GM12801 (cell line): ENCODE measurements around the gene TPO.

Source experiments
- TF ChIP-seq, protein P1 (sequence below): IDR thresholded peaks from one replicate; pipeline ENCODE4 v1.5.1; 2011; ENCODE audit warnings: control low read depth; ENCODE audit not compliant: insufficient read length; ENCODE audit errors: extremely low read depth

Gene TPO

DNA sequence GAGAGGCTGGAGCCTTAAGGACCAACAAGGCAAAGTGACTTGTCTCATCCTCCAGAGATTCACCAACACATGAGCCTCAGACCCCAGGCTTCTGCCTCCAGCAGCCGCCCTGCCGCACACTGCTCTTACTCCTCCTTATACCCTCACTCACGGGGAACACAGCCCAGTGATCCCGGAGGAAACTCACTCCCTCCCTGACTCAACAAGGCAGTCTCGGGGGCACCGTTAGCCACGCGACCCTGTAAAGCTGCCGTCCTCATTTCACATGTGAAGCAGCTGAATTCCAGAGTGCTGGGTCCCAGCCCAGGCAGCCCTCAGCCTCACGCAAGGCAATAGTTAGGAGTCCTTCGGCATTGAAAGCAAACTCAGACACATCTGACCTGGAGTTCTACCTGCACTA is 129.7 kb downstream of the TPO start:
- TF ChIP-seq, protein P1, sequence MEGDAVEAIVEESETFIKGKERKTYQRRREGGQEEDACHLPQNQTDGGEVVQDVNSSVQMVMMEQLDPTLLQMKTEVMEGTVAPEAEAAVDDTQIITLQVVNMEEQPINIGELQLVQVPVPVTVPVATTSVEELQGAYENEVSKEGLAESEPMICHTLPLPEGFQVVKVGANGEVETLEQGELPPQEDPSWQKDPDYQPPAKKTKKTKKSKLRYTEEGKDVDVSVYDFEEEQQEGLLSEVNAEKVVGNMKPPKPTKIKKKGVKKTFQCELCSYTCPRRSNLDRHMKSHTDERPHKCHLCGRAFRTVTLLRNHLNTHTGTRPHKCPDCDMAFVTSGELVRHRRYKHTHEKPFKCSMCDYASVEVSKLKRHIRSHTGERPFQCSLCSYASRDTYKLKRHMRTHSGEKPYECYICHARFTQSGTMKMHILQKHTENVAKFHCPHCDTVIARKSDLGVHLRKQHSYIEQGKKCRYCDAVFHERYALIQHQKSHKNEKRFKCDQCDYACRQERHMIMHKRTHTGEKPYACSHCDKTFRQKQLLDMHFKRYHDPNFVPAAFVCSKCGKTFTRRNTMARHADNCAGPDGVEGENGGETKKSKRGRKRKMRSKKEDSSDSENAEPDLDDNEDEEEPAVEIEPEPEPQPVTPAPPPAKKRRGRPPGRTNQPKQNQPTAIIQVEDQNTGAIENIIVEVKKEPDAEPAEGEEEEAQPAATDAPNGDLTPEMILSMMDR, result no peak

DNA sequence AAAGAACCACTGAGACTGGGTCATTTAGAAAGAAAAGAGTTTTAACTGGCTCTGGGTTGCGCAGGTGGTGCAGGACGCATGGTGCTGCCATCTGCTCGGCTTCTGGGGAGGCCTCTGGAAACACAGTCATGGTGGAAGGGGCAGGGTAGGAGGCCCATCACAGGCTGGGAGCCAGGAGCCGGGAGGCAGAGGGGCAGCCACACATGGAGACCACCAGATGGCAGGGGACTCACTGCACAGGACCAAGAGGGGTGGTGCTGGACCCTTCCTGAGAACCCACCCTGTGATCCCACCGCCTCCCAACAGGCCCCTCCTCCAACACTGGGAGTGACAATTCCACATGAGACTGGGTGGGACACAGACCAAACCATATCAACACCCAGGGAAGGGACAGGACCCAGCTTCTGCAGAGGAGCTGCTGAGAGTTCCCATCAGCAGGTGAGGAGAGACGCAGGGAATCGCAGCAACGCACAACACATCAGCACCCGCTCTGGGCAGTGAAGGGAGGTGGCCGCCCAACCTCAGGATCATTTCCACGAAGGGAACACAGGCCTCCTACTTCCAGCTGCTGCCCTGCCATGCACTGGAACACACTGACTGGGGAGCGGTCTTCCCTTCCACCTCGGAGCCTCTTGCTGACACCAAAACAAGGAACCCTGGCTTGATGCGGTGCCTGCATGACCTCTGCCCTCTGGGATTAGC is 130.7 kb downstream of the TPO start:
- TF ChIP-seq, protein P1, result no peak

DNA sequence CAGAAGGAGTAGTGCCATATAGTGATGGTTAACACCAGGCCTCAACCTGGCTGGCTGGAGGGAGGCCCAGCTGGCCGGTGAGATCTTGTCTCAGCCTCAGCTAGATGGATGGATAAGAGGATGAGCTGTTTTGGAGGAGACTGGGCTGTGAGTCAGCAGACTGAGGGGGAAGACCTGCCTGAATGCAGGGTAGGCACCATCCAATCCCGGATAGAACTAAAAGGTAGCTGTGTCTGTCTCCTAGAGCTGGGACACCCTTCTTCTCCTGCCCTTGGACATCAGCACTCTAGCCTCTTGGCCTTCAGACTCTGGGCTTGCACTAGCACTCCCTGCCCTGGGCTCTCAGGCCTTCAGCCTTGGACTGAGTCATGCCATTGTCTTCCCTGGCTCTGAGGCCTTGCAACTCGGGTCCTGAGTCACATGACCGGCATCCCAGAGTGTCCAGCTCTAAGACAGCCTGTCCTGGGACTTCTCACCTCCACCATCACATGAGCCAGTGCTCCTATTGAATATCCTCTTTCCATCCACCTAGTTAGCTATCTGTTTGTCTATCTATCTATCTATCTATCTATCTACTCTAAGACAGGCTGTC is 131.3 kb downstream of the TPO start:
- TF ChIP-seq, protein P1, result no peak

DNA sequence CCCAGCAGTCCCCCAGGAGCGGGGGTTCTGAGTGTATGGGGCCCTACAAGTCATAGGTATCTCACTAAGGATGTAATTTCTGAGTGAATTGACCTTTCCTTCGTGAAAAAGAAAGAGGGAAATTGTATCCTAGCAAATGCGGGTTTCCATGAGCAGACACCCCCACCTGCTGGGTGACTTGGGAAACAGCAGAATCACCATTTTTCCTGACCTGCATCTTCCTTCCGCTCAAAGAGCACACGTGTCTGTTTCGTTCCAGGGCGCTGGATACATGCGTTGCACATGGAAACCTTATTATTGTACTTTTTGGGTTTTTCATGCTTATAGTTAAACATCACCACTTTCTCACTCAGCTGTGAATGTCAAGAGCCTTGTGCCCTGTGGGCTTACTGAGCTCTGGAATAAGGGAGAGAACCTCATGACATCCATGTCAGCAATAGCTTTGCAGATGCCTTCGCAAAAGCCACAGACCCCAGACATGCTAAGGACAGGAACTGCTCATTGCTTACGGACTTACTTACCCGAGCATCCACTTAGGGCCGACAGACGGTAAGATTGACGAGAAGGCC is 132.8 kb downstream of the TPO start:
- TF ChIP-seq, protein P1, result no peak

DNA sequence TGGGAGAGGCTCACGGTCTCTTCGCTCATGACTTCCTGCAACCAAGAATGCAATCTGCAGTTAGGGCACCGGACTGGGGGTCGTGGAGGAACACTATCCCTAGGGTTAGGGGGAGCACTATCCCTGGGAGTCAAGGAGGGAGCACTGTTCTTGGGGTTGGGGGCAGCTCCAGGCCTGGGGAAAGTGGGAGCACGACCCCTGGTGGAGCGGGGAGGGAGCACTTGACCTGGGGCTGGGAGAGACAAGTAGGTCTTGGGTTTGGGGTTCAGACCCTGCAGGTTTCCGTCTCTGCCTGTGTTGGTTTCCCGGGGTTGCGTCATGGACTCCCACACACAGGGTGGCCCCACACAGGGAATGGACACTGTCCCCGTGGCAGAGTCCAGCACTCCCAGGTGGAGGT is 133.6 kb downstream of the TPO start:
- TF ChIP-seq, protein P1, result no peak

DNA sequence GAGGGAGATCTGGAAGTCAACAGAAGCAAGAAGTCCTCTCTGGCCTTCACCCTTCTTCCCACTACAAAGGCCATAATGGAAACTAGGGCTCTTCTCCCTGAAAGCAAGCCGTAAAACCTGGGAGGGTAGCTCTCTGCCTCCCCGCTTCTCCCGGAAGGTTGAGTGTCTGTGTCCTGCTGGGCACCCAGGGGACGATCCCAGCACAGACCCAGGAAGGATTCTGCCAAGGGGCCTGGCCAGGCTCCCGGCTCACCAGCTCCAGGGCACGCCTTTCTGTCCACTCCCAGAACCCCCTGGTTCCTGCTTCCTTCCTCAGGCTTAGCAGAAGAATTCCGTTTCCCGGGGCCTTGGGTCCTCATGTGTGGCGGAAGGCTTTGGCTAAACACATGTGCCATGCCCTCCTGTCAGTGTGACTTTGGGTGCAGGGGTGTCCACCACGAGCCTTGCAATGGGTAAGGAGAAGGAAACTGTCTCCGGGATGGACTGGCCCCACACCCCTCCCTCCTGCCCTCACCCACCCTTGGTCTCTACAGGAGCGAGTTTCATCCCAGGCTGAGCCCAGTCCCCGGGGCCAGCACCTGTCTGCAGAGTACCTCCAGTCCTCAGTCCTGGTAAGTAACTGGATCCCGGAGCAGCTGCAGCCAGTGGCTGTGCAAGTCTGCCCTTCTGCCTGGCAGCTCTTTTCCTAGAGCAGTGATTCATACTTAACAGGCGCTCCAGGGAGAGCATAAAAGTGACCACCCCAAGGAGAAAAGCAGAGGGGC is 135.8 kb downstream of the TPO start:
- TF ChIP-seq, protein P1, result no peak

DNA sequence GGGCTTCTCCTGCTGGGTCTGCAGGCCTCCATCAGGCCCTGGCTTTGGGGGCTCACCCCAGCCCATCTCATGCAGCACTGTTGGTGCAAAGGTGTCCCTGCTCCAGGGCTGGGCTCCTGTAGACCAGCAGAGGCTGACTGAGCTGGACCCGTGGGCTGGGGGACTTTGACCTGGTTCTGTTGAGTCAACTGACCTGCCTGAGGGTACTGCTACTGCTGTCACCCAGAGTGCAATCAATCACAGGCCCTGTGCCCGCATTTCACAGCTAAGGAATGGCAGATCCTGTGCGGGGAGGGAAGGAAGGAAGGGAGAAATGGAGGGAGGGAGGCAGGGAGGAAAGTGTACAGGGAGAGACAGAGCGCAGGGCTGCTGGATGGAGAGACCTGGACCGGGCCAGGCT is 136.8 kb downstream of the TPO start:
- TF ChIP-seq, protein P1, result no peak
